ENCODE measurements around the gene GAREM1.

GAREM1 gene

DNA sequence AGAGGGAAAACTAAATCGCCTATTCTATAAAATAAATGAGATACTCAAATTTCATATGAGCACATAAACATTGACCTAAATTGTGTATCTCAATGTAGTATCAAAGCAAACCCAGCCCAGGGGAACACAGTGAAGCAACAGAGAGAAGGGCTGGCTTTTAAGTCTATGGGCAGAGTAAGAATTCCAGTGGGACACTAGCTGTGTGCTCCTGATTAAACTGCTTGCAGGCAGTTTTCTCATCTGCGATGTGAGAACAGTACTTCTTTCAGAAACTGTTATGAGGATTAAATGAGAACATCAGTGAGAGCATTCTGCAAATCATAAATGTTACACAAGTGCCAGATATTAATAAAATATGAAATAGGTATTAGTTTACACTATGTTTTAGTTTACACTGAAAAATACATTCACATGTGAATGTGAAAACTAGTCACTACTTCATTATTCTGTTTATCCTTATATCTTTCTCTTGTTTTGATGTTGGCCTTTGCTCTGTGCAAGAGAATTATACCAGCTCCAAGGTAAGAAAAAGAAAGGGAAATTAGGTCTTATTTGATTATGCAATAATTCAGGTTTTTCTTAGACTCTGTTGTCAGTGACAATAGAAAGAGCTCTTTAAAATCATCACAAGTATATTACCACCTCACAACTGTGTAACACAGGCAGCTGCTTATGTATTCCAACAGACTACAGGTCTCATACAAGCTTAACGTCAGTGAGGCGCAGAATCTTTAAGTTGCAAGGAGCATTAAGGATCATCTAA is 47.5 kb downstream of the GAREM1 start:
- no peak for DNase-seq

DNA sequence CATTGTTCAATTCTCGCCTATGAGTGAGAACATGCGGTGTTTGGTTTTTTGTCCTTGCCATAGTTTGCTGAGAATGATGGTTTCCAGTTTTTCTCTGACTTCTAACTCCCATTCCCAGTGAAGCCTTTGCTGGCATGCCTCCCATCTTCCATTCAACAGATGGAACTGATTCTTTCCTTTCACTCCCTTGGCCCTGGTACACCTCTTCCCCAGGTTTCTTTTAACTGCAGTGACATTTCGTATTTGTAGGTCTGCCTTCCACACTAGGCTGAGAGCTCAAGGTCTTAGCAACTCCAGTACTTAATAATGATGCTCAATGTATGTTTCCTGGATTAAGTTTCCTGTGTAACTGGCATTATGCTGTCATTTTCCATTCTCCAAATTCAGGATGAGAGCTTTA is 48.5 kb downstream of the GAREM1 start:
- DNase-seq = no peak

DNA sequence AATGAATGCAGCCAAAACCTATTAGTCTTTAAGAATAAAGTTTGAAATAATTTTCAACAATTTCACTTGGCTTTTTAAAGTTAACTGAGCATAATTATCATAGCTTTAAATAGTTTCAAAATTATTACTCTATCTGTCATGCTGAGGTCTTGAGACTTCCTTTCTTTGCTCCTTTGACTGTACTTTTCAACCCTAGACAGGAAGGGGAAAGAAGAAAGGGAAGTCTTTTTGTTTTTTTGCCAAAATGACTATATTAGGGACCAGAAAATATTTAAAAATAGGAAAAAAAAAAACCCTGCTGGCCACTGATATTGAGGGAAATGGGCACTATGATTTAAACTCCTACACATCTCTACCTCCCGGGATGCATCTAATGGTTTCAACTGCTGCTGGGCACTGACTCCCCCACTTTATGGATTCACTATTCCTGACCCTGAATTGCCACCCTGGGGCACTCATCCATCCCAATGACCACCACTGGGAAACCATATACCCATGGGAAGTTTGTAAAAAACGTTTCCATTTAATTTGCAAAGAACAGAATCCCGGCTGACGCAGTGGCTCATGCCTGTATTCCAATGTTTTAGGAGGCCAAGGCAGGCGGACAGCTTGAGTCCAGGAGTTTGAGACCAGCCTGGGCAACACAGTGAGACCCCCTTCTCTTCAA is 50.5 kb downstream of the GAREM1 start:
- peak; percentile 31 for DNase-seq

DNA sequence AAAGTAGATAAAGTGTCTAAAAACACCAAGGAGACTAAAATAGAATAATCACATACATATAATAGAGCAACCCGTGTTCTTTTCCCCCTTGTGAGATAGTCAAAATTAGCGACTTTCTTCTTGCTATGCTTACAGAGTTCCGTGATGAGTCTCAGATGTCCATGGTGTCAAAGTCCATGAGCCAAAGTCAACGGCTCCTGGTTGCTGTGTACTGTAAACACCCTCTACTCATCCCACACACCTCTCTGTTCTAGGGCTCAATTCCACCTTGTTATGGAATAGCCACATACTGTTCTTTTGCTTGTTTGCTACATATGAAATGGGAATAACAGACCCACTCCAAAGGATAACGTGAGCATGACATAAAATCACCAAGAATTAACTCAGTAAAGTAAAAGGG is 52.5 kb downstream of the GAREM1 start:
- no peak for DNase-seq

DNA sequence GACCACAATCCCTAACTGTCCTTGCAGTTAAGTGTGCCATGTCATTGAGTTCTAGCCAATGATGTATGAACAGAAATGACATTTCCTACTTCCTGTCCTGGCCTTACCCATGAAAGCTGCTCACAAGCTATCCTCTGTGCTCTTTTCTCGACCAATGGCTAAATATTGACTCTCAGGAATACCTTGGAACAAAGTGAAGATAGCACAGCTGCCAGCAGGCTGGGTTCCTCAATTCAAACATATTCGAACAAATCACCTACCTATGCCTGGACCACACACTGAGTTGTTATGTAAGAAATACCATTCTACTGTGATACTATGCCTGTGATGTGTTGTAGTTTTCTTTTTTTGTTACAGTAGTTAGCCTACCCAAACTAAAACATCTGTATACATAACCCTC is 65.1 kb downstream of the GAREM1 start:
- no peak for DNase-seq

DNA sequence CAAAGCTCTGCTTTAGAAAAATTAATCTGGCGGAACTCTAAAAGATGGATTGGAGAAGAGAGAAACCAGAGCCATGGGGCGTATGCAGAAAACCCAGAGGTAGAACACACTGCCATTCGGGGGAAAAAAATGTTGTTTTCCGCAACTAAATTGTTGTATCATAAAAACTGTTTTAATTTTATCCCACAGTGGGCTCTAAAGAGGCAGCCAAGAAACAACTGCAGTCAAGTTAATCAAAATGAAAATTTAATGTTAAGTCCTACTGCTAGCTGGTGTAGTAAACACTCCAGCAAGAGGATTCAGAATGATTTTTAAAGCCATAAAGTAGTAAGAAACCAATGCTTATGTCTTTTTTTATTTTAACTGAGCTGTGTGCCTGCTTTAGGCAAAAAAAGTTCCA is 69.1 kb downstream of the GAREM1 start:
- no peak for DNase-seq

DNA sequence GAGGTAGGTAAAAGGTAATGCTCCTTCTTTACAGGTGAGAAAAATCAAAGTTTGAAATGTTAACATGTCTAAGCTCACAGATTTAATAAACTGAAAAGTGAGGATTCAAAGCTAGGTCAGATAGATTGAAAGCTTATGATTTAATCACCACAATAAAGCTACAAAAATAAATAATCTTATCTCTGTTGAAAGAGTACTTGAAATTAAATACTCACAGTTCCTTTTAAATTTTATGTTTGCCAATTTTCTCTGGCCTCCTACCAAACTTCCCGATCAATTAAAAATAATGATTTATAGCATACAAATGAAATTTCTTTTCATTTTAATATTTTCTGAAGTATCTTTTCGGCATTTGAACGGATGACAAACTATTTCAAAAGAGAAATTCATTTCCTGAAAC is 77.3 kb downstream of the GAREM1 start:
- DNase-seq = no peak

DNA sequence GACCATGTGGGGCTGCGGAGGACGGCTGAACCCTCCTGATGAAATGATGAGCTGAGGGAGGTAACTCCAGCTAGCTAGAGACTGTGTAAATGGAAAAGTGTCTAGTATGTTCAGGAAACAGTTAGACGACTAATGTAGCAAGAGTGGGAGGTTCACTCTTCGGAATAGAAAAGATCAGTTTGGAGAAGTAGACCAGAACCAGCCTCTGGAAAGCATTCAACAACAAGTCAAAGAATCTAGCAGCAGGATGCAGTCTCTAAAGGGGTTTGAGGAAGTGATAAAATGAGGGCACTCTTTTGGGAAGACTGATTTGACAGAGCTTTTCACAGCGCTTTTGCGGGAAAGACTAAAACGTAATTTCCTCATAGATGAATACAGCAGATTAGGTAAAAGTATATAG is 79.6 kb downstream of the GAREM1 start:
- peak; percentile 13 for DNase-seq

DNA sequence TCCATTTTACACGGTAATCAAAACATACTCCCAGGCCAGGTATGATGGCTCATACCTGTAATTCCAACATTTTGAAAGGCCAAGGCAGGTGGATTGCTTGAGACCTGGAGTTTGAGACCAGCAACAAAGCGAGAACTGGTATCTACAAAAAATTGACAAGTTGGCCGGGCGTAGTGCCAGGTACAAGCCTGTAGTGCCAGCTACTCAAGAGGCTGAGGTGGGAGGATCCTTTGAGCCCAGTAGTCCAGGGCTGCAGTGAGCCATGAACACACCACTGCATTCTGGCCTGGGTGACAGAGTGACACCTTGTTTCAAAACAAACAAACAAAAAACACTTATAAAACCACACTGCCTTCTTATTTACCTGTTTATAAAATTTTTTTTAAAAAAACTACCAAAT is 80.8 kb downstream of the GAREM1 start:
- no peak for DNase-seq

DNA sequence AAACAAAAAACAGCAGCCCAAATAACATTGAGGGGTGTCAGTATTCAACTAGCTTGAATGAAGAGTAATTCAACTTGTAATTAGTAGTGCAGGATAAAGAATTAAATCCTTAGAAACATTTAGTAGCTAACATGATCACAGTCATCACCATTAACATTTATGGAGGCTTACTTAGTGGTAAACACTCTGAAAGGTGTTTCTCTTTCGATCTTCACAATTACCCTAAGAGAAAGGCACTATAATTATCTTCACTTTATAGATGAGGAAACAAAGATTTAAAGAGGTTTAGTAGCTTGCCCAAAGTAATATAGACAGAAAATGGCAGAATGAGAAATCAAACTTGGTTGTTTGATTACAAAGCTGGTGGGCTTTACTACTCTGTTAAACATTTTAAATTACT is 81.5 kb downstream of the GAREM1 start:
- no peak for DNase-seq

DNA sequence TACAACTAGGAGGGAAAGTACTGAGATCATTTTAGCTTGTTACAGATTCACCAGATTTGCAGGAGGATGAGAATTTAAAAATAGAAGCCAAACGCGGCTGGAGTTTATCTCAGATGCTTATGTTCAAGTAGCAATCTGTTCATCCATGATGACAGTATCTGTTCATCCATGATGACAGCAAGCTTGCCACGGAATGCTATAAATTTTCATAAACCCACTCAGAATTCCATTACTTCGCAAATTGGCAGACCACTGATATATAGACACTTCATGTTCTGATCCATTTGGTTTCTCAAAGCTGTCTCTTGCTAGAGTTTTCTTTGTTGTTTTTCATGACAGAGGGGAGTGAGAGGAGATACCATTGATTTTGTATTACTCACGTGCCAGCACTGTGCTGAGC is 84.2 kb downstream of the GAREM1 start:
- DNase-seq = no peak

DNA sequence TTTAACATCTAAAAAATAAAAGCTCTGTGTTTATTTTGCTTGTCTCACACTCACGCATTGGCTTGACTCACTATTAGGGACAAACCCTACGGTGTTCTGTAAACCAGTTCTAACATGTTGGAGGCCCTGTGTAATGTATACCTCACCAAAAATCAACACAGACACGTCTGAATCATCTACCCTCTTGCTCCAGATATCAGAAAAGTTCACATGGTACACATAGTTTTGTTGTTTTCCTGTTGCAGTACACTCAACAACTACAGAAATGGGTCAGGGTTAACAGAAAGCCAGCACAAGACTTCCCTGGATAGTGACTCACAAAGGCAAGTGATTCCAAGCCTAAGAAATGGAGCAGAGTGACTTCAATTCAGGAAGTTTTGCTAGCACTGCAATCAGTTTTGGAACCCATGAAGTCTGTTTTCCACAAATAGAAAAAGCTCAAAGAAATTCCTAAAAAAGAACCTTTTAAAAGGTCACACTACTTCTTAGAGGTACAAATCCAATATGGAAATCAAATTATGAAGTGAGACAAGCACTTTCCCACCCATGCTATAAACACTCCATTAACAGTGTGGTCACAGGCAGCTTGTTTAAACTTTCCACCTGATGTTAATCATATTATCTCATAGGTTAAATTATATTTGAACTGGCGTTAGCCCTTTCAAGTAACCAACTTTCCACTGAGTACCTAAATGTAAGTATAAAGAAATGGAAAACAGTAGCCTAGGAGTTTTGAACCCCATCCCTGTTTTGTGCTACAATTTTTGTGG is 87.4 kb downstream of the GAREM1 start:
- DNase-seq = no peak

DNA sequence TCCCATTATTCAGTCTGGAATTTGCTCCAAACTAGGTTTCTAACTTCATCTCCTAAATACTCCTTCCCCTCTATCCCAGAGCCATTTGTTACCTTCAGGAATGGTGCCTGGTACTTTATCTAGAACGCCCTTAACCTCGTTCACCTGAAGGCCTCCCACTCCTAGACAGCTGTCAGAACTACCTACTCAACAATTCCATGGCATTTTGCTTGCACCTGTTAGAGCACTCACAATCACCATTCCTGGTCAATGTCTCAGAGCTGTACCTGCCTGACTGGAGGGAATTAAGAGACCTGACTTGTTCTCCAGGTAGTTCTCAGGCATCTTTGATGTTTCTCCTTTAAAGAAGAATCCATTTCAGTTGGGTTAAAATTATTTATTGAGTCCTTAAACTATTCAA is 88.9 kb downstream of the GAREM1 start:
- DNase-seq = no peak

DNA sequence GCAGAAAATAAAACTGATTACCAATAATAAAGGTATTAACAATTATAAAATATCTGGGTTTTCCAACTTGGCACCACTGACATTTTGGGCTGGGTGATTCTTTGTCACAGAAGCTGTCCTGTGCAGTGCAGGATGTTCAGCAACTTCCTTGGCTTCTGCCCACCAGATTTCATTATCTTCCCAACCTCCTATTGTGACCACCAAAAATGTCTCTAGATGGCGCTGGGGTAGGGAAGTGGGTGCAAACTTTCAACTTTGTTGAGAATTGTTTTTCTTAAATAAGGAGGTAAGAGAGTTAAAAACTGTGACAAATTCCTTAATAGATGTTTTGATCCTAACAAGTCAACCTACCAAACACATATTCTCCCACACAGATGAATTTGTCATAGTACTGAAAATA is 90.1 kb downstream of the GAREM1 start:
- peak; percentile 15 for DNase-seq

DNA sequence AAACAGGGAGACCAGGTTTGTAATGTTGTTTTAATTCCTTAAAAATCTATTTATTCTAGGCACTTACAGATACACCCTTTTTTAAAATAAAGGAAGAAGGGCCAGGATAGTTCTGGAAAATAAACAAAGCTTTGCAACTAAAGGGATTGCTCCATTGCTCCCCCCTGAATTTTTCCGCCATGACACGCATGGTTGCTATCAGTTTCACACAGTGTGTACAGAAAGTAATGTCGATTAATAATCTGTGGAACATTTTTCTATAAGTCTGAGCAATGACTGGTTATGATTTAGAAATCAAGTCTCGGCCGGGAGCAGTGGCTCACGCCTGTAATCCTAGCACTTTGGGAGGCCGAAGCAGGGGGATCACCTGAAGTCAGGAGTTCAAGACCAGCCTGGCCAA is 90.8 kb downstream of the GAREM1 start:
- no peak for DNase-seq

DNA sequence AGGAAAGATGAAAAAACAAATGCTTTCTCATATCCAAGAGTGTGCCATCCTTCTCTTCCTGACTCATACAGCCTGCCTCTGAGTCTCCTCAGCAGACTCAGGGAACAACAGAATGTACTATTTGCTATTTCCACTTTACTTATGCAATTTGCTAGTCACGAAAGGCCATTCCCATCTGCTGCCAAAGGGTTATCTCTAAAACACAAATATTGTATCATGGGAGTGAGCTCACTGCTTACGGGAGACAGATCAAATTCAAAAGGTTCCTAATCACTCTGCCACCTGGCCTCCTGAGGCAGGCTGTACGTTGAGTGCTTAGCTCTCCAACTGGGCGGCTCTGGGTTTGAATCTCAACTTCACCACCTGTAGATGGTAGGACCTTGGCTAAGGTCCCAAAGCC is 92.0 kb downstream of the GAREM1 start:
- no peak for DNase-seq

DNA sequence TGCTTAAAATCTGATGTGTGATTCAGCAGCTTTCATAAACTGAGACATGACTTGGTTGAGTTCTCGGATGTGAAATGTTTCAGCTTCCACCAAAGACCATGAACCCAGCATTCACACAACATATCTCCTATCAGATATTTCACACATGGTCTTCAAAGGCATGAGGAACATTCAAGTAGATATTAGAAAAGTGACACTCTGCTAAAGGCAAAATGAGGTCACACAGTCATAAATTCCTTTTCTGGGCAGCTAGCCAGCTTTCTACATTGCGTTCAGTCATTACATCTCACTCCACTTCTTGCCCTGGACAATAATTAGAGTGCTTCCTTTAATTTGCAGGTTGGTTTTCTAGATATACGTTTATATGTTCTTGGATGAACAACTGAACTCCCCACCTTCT is 96.7 kb downstream of the GAREM1 start:
- peak; percentile 18 for DNase-seq

DNA sequence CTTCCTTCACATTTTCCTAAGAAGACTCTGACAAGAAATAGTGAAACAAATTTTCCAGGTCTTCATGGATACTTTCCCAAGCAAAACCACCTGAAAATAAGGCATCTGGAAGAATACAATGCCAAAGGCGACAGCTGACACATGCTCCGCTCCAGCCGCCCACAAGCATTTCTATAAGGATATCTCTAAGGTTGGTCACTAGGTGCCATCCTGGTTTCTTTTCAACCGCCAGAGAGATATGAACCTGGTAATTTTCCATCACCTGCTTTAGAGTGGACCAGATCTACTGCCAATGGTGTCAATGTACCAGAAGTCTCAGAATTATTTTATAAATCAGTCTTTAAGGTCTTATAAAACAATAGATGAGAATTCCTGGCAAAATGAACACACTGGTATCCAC is 97.2 kb downstream of the GAREM1 start:
- no peak for DNase-seq

DNA sequence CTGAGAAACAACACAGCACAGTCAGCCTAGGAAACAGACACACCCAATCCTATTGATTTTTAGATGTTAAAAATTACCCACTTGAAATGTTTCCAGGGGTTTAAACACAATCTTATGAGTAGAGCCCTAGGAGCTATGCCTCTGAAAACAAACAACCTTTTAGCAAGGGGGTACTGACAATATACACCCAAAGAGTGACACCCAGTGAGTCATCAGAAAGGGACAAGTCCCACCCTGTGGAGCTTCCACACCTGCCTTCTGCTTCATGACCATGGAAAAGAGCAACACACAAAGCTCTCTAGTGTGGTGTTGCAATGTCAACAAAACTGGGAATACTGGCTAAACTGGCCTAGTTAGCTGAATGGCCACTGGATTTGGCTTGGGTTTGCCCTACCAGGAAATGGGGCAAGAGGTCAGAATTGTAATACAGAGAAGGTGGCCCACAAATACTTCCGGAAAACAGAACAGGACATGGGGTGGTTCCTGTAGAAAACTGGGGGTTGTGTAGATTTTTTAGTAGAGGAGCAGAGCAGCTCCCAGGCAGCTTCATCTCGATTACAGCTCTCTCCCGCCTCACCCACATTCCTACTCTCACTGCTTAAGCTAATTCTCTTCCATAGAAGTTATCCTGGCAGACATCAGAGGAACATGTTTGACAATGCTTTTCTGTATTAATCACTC is 98.2 kb downstream of the GAREM1 start:
- DNase-seq = no peak

DNA sequence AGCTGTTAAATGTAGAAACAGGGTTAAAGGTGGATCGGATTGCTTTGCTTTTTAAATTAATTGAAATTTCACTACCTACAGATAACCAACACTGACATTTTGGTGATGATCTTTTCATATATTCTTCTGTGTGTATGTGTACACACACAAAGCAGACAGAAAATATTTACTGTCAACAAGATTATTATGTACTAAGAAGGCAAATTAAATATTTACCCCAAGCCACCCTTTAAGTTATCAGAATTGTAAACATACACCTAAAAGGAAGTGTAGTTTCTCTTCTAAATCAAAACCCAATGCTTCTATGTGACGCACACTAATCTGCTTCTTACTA is 98.7 kb downstream of the GAREM1 start:
- no peak for DNase-seq

DNA sequence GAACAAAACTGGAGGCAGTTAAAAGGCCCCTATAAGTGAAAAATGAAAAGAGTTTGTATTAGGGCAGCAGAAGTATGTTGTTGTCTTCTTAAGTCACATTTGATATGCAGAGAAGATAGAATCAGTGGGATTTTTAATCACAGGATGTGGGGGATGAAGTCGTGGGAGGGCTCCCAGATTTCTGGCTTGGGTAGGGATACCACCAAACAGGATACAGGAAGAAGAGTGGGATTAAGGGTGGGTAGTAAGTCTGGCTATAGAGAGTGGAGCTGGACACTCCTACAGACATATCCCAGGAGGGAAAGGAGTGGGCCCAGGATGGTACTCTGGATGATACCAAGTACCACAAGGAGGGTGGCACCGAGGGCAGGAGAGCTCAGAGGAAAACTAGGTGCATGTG is 99.3 kb downstream of the GAREM1 start:
- DNase-seq = no peak

DNA sequence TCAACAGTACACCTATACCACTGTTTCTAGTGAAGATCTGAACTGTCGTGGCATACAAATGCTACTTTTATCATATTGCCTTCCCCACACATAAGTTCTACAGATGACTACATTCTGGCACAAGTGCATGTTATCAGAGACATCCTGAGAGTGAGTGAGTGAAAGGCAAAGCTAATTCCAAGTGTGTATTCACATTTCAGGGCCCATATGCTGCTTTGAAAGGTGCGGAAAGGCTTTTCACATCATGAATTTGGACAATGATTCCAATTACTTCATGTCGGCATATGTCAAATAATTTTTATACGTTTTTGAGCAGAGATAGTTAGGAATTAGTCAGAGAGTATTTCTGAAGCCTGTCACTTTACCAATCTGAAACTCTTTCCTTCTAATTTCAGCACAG is 101.7 kb downstream of the GAREM1 start:
- no peak for DNase-seq

DNA sequence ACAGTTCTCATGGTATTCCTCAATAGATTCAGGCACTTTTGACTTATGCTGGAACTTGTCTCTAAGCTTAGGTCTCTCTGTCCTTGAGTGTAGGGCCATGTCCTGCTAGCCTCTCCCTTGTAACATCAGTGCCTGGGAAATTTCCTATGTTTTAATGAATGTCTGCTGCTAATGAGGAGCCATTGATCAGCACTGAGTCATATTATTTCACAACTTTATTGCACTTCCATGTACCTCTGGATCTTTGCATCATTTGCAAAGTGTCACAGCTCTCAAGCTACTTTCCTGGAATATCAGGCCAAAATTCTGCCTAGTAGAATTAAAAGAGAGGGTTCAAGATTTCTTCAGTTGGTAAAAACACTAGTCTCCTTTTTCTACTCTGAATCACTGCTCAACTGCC is 102.5 kb downstream of the GAREM1 start:
- DNase-seq = no peak
